ENCODE data around the gene RSPRY1. TPM values are rescaled to one million over a fixed set of nuclear protein-coding genes. Genes with fewer than 3 reads are reported as not detected.

RSPRY1 gene
- polyA plus RNA-seq, 2 of the 4 experiments (the other 2 are of a cell fraction) = 32.2 to 50.0 TPM

DNA sequence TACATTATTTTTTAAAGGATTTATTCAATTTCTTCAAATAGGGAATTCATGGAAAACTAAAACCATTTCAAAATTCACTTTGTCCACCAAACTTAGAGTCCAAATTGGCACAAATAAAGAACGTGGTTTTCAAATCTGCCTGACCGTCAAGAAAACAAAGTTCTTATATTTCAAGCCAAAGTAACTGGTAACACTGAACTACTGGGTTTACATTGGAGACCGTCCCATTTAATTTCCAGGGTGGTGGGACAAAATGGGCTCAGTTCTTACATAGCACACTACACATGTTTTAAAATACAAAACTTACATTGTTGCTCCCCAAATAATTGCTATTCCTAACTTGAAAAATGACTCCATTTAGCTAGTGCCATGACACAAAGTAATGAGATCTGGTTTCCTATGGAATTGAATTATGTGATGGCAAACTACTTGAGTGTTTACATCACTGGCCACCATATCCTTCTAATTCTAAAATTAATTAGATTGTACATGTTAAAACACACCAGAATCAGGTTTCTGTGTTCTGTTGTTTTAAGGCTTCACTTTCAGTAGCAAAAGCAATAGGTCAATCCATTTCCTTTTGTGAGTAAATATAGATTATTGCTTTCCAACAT is 6.8 kb upstream of the RSPRY1 start:
- DNase-seq (ENCODE audit: low read depth in 1 of 2, low spot score in 1 of 2) (no peak), ATAC-seq (no peak), FAIRE-seq (no peak)
- CTCF ChIA-PET = interaction anchor here (0.8 to 1.5 kb wide), 6 partner anchors 9 to 238 kb away, joined by 3 to 5 read pairs (median 4); no protein-coding TSS in a partner anchor
- no peak overlapping the region for H3K27ac ChIP-seq
- H3K4me2 ChIP-seq = peak overlapping the region; percentile 44; the same call in 2 of the 3 replicates
- no peaks in the 10 kb centered on the region for H3K9me3 ChIP-seq
- POLR2A ChIA-PET = no interaction called here
- 74% methylated on average over 3 of the region's 3 CpGs for WGBS (ENCODE audit: missing lambda C conversion rate)
- H3K4me3 ChIP-seq = no peak overlapping the region
- peaks cover 17% of the 10 kb centered on the region for H3K4me1 ChIP-seq
- TF ChIP-seq, protein P1, sequence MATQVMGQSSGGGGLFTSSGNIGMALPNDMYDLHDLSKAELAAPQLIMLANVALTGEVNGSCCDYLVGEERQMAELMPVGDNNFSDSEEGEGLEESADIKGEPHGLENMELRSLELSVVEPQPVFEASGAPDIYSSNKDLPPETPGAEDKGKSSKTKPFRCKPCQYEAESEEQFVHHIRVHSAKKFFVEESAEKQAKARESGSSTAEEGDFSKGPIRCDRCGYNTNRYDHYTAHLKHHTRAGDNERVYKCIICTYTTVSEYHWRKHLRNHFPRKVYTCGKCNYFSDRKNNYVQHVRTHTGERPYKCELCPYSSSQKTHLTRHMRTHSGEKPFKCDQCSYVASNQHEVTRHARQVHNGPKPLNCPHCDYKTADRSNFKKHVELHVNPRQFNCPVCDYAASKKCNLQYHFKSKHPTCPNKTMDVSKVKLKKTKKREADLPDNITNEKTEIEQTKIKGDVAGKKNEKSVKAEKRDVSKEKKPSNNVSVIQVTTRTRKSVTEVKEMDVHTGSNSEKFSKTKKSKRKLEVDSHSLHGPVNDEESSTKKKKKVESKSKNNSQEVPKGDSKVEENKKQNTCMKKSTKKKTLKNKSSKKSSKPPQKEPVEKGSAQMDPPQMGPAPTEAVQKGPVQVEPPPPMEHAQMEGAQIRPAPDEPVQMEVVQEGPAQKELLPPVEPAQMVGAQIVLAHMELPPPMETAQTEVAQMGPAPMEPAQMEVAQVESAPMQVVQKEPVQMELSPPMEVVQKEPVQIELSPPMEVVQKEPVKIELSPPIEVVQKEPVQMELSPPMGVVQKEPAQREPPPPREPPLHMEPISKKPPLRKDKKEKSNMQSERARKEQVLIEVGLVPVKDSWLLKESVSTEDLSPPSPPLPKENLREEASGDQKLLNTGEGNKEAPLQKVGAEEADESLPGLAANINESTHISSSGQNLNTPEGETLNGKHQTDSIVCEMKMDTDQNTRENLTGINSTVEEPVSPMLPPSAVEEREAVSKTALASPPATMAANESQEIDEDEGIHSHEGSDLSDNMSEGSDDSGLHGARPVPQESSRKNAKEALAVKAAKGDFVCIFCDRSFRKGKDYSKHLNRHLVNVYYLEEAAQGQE (IDR thresholded peaks at IDR 0.05) = no peak
- TF ChIP-seq, protein P2, sequence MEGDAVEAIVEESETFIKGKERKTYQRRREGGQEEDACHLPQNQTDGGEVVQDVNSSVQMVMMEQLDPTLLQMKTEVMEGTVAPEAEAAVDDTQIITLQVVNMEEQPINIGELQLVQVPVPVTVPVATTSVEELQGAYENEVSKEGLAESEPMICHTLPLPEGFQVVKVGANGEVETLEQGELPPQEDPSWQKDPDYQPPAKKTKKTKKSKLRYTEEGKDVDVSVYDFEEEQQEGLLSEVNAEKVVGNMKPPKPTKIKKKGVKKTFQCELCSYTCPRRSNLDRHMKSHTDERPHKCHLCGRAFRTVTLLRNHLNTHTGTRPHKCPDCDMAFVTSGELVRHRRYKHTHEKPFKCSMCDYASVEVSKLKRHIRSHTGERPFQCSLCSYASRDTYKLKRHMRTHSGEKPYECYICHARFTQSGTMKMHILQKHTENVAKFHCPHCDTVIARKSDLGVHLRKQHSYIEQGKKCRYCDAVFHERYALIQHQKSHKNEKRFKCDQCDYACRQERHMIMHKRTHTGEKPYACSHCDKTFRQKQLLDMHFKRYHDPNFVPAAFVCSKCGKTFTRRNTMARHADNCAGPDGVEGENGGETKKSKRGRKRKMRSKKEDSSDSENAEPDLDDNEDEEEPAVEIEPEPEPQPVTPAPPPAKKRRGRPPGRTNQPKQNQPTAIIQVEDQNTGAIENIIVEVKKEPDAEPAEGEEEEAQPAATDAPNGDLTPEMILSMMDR (IDR thresholded peaks at IDR 0.05) = no peak

DNA sequence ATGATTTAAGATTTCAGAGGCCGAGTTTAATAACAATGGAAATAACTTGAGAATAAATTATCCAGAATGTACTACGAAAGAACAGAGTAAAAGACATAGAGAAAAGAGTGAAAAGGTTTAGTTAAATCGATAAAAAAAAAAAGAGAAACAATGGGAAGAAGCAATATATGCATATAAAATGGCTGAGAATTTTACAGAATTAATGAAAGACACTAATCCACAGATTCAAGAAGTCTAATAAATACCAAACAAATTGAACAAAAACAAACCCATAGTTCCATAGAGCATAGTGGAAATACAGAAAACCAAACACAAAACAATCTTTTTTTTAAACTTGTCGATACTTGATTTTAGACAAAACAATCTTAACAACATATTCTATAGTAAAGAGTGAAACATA is 2.0 kb upstream of the RSPRY1 start:
- peak overlapping the region; percentile 95 for H3K4me2 ChIP-seq

DNA sequence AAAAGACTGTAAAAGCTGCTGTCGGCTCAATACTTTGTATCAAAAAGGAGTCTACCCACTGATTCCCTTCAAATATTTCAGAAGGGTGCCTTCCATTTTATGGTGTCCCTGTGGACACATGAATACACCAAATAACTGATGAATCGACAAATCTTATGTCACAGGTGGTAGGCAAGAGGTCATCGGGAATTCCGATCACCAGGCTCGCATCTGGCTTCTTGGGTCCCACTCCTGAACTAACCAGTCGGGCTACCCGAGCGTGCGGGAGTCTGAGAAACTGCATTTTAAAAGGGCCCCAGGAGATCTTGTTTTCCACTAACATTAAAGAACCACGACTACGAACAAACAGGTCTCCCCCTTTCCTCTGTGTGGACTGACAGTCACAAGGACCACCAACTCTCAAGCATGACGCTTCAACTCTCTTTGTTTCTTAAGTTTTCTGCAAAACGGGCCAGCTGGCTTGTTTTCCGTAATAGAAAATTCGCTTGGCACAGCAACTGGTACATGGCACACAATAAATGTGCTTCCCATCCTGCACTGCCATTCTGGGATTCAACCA is 1.2 kb upstream of the RSPRY1 start:
- H3K4me3 ChIP-seq = peak overlapping the region; percentile 88
- POLR2A ChIA-PET = interaction anchor here (1.0 to 1.4 kb wide), 5 partner anchors 9 to 115 kb away, joined by 3 to 9 read pairs (median 5); partner anchors contain the start of genes ARL2BP and CPNE2
- H3K4me2 ChIP-seq = peak overlapping the region; percentile 95
- FAIRE-seq (no peak), DNase-seq (ENCODE audit: low read depth in 1 of 2, low spot score in 1 of 2) (no peak), ATAC-seq (no peak)
- TF ChIP-seq CHD4 (IDR thresholded peaks at IDR 0.05; ENCODE audit: borderline replicate concordance) (no peak), MAFK (IDR thresholded peaks at IDR 0.05; ENCODE audit: partially characterized antibody) (peak; percentile 88)
- H3K4me1 ChIP-seq = peaks cover 12% of the 10 kb centered on the region; the same call in 2 of the 3 replicates
- peak overlapping the region; percentile 80 to 91 for H3K27ac ChIP-seq
- 21% methylated on average over 15 of the region's 15 CpGs for WGBS (ENCODE audit: missing lambda C conversion rate)
- H3K9me3 ChIP-seq = no peaks in the 10 kb centered on the region
- CTCF ChIA-PET = interaction anchor here (1.3 to 2.1 kb wide), 4 partner anchors 10 to 232 kb away, joined by 3 to 4 read pairs (median 4); partner anchors contain the start of gene ARL2BP

More for the DNA sequence above, 2.0 kb upstream of the RSPRY1 start:
- no peak overlapping the region; the same call in 2 of the 3 replicates for H3K4me3 ChIP-seq
- TF ChIP-seq, protein P3, sequence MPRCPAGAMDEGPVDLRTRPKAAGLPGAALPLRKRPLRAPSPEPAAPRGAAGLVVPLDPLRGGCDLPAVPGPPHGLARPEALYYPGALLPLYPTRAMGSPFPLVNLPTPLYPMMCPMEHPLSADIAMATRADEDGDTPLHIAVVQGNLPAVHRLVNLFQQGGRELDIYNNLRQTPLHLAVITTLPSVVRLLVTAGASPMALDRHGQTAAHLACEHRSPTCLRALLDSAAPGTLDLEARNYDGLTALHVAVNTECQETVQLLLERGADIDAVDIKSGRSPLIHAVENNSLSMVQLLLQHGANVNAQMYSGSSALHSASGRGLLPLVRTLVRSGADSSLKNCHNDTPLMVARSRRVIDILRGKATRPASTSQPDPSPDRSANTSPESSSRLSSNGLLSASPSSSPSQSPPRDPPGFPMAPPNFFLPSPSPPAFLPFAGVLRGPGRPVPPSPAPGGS (IDR thresholded peaks at IDR 0.05) = no peak
- ATAC-seq = no peak
- POLR2A ChIA-PET = interaction anchor here (0.8 kb wide), 1 partner anchor 13 kb away, joined by 4 read pairs; no protein-coding TSS in a partner anchor
- no peak for FAIRE-seq
- CTCF ChIA-PET = interaction anchor here (2.1 kb wide), 1 partner anchor 9 kb away, joined by 4 read pairs; no protein-coding TSS in a partner anchor
- H3K4me1 ChIP-seq = peaks cover 18% of the 10 kb centered on the region
- no peaks in the 10 kb centered on the region for H3K9me3 ChIP-seq
- DNase-seq (ENCODE audit: low read depth in 1 of 2, low spot score in 1 of 2) = no peak
- no peak overlapping the region for H3K27ac ChIP-seq
- 93% methylated on average over 4 of the region's 4 CpGs for WGBS (ENCODE audit: missing lambda C conversion rate)

DNA sequence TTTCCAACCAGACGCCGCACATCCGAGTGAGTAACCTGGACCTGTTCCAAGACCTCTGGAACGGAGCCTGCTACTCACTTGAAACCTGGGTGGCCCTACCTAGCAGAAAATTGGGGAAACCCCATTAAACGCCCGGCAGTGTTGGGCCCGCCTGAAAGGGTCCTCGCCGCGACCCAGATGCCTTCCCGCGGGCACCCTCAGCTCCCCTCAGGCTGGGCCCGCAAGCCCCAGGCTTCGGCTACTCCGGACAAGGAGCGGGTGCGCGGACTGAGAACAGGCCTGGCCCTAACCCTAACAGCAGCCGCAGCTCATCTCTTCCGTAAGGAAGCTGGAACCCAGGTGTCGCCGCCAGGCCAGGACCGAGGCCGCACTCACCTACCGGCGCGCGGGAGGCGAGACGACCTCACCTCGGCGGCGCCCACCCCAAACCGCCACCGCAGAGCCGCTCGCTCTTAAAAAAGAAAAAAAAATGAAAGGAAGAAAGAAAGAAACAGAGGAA is 634 bp upstream of the RSPRY1 start:
- Histone ChIP-seq H3K27ac (peak overlapping the region; percentile 80 to 91), H3K9me3 (no peaks in the 10 kb centered on the region), H3K4me2 (peak overlapping the region; percentile 95), H3K4me1 (peaks cover 17% of the 10 kb centered on the region), H3K4me3 (peak overlapping the region; percentile 88)
- DNase-seq (ENCODE audit: low read depth in 1 of 2, low spot score in 1 of 2) (peak; percentile 38 to 52), FAIRE-seq (no peak), ATAC-seq (peak; percentile 41 to 44)
- WGBS (ENCODE audit: missing lambda C conversion rate) = 1% methylated on average over 22 of the region's 37 CpGs
- POLR2A ChIA-PET = interaction anchor here (0.6 to 1.5 kb wide), 12 partner anchors 9 to 262 kb away, joined by 3 to 13 read pairs (median 3); partner anchors contain the start of genes ARL2BP, CIAPIN1, COQ9 and CPNE2
- CTCF ChIA-PET = interaction anchor here (0.7 to 2.1 kb wide), 9 partner anchors 10 to 237 kb away, joined by 3 to 6 read pairs (median 4); partner anchors contain the start of gene ARL2BP
- TF ChIP-seq, protein P4, sequence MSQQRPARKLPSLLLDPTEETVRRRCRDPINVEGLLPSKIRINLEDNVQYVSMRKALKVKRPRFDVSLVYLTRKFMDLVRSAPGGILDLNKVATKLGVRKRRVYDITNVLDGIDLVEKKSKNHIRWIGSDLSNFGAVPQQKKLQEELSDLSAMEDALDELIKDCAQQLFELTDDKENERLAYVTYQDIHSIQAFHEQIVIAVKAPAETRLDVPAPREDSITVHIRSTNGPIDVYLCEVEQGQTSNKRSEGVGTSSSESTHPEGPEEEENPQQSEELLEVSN (IDR thresholded peaks at IDR 0.05; ENCODE audit: borderline replicate concordance, low read depth) = peak; percentile 57; the same call in 1 of the 2 replicates
- TF ChIP-seq, protein P2 (IDR thresholded peaks at IDR 0.05) = no peak
- TF ChIP-seq KDM5A (IDR thresholded peaks at IDR 0.05) (peak; percentile 37), FOSL2 (IDR thresholded peaks at IDR 0.05) (no peak), FOSL2 (CRISPR knock-in tag; IDR thresholded peaks at IDR 0.05) (0 out of 2 replicates have a peak, but pooled peaks have one; percentile 18), TP53 (CRISPR knock-in tag; IDR thresholded peaks at IDR 0.05) (no peak), ZFP36 (IDR thresholded peaks at IDR 0.05; ENCODE audit: borderline replicate concordance, partially characterized antibody) (no peak)
- TF ChIP-seq, protein P5, sequence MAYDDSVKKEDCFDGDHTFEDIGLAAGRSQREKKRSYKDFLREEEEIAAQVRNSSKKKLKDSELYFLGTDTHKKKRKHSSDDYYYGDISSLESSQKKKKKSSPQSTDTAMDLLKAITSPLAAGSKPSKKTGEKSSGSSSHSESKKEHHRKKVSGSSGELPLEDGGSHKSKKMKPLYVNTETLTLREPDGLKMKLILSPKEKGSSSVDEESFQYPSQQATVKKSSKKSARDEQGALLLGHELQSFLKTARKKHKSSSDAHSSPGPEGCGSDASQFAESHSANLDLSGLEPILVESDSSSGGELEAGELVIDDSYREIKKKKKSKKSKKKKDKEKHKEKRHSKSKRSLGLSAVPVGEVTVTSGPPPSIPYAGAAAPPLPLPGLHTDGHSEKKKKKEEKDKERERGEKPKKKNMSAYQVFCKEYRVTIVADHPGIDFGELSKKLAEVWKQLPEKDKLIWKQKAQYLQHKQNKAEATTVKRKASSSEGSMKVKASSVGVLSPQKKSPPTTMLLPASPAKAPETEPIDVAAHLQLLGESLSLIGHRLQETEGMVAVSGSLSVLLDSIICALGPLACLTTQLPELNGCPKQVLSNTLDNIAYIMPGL (CRISPR knock-in tag; IDR thresholded peaks at IDR 0.05; ENCODE audit: borderline replicate concordance) = no peak
